Inflammatory macrophage treated with lipopolysaccharide for 4 hours (primary cell): ENCODE measurements around the gene DNAJC1.
"Not testable (repeated sequence)": the region's sequence is repeated elsewhere in the genome, so short reads cannot be mapped to it uniquely, and the experiment has no call there.

Experiments used
- DNase-seq: peaks from one replicate; pipeline ENCODE4 v3.0.0-alpha.2; 2020

The DNAJC1 gene

GRCh38 chr10:21722209-21722608, 281.3 kb downstream of the DNAJC1 start:
- DNase-seq, result no peak

- no peak for DNase-seq
These were observed 282.4 kb downstream of the DNAJC1 start for GRCh38 chr10:21721000-21721665.

GRCh38 chr10:21720090-21720489, 283.4 kb downstream of the DNAJC1 start:
- no peak for DNase-seq

GRCh38 chr10:21719502-21719901, 284.0 kb downstream of the DNAJC1 start:
- no peak for DNase-seq

- not testable (repeated sequence) for DNase-seq
These were observed 286.0 kb downstream of the DNAJC1 start for GRCh38 chr10:21717437-21718054.

GRCh38 chr10:21715531-21716195, 287.9 kb downstream of the DNAJC1 start:
- DNase-seq, result peak; percentile 25

GRCh38 chr10:21712975-21713374, 290.6 kb downstream of the DNAJC1 start:
- DNase-seq, result no peak

- no peak for DNase-seq
These were observed 296.0 kb downstream of the DNAJC1 start for GRCh38 chr10:21707498-21707897.
